Glutamatergic neuron (in vitro differentiated cells): ENCODE measurements around the gene MTR. TPM values are rescaled to one million over a fixed set of nuclear protein-coding genes. Genes with fewer than 3 reads are reported as not detected.

ENCODE experiments used
- DNase-seq: peaks from one replicate; pipeline ENCODE4 v3.0.0; 2022
- H3K27ac Mint-ChIP-seq: one replicate; pipeline ENCODE4 v1.8.0; 2020; ENCODE audit warnings: mild to moderate bottlenecking, mixed read lengths, inconsistent platforms; ENCODE audit not compliant: unreplicated experiment
- H3K27me3 Mint-ChIP-seq: one replicate; pipeline ENCODE4 v1.8.0; 2020; ENCODE audit warnings: mild to moderate bottlenecking, moderate library complexity, mixed read lengths, inconsistent platforms; ENCODE audit not compliant: unreplicated experiment
- H3K36me3 Mint-ChIP-seq: one replicate; pipeline ENCODE4 v1.8.0; 2020; ENCODE audit warnings: mild to moderate bottlenecking, mixed read lengths, inconsistent platforms; ENCODE audit not compliant: unreplicated experiment
- H3K4me1 Mint-ChIP-seq: one replicate; pipeline ENCODE4 v1.8.0; 2020; ENCODE audit warnings: mild to moderate bottlenecking, low read depth, mixed read lengths, inconsistent platforms; ENCODE audit not compliant: unreplicated experiment
- H3K4me3 Mint-ChIP-seq: one replicate; pipeline ENCODE4 v1.8.0; 2020; ENCODE audit warnings: mild to moderate bottlenecking, mixed read lengths, inconsistent platforms; ENCODE audit not compliant: unreplicated experiment
- H3K9me3 Mint-ChIP-seq: one replicate; pipeline ENCODE4 v1.8.0; 2020; ENCODE audit warnings: mild to moderate bottlenecking, moderate library complexity, mixed read lengths, inconsistent platforms; ENCODE audit not compliant: unreplicated experiment
- CTCF ChIP-seq: fragments of 200-600 bp; sonication (generic); IDR thresholded peaks from one replicate; pipeline ENCODE4 v1.5.0; 2021; ENCODE audit not compliant: partially characterized antibody, unreplicated experiment
- total RNA-seq: library from RNA; stranded (reverse); fragmentation: NEBNext Ultra II Directional; extraction: Animal tissue kit (Norgen Biotek cat#: 25700); gene quantifications from one replicate; pipeline ENCODE4 v1.2.1, GENCODE V29; 2021; ENCODE audit not compliant: unreplicated experiment

MTR gene
- total RNA-seq, 1 donor from 2014 or later: 33.2 TPM

DNA sequence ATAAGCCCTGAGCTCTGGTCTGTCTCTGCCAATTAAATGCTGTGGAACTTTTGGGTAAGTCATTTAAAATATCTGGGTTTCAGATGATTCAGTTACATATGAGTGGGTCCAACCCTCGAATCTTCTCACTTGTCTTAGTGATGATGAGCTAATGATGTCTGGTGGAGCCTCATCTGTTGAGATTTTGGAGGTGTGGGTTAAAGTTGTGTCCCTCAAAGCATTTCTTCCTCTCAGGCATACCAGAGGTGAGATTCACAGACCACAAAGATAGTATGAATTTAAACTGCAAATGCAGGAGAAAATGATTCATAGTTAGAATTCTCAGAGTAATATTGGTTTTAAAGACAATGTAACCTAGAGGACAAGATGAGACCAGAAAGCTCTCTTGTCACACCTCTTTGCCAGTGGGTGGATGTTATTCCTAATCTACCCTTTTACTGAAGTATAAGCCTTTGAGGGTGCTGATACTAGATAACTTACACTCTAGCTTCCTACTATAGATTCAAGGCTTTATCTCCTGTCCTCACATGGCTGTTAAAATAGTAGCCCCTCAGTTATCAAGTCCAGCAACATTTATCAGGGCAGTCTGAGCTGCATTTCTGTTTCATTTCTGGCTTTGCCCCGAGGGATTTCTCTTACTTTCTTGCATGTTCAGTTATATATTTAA, 118.4 kb downstream of the MTR start:
- peaks cover 30% of the 10 kb centered on the region for H3K36me3 Mint-ChIP-seq
- H3K9me3 Mint-ChIP-seq: peaks cover 8% of the 10 kb centered on the region
- TF ChIP-seq CTCF: no peak
- no peak for DNase-seq
- no peak overlapping the region for H3K4me3 Mint-ChIP-seq
- no peaks in the 10 kb centered on the region for H3K4me1 Mint-ChIP-seq
- H3K27ac Mint-ChIP-seq: no peak overlapping the region
- no peaks in the 10 kb centered on the region for H3K27me3 Mint-ChIP-seq

- H3K4me3 Mint-ChIP-seq: no peak overlapping the region
- no peaks in the 10 kb centered on the region for H3K27me3 Mint-ChIP-seq
- DNase-seq: no peak
- no peaks in the 10 kb centered on the region for H3K4me1 Mint-ChIP-seq
- no peak overlapping the region for H3K27ac Mint-ChIP-seq
- TF ChIP-seq CTCF: no peak
- H3K9me3 Mint-ChIP-seq: peaks cover 7% of the 10 kb centered on the region
- H3K36me3 Mint-ChIP-seq: peaks cover 29% of the 10 kb centered on the region
These were observed 119.3 kb downstream of the MTR start for GRCh38 chr1:236914375-236914774.

GRCh38 chr1:236916131-236916800, 121.2 kb downstream of the MTR start:
- Mint-ChIP-seq H3K27ac (no peak overlapping the region), H3K4me1 (no peaks in the 10 kb centered on the region), H3K36me3 (peaks cover 32% of the 10 kb centered on the region), H3K4me3 (no peak overlapping the region), H3K9me3 (peaks cover 7% of the 10 kb centered on the region), H3K27me3 (peaks cover 3% of the 10 kb centered on the region)
- no peak for TF ChIP-seq CTCF
- DNase-seq: no peak

DNA sequence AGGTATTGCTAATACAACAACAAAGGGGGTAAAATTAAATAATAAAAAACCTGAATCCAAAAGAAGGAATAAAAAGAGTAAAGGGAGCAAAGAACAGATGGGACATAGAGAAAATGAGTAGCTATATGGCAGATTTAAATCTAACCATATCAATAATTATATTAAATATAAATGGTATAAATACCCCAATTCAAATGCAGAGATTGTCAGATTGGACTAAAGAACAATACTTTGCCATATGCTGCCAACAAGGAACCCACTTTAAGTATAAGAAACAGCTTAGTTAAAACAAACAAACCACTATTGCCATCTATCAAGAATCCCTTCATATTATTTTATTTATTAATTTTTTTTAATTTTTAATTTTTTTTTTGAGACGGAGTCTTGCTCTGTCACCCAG, 122.4 kb downstream of the MTR start:
- no peak for TF ChIP-seq CTCF
- Mint-ChIP-seq H3K9me3 (peaks cover 7% of the 10 kb centered on the region), H3K4me1 (no peaks in the 10 kb centered on the region), H3K27ac (no peak overlapping the region), H3K36me3 (peaks cover 32% of the 10 kb centered on the region), H3K4me3 (no peak overlapping the region), H3K27me3 (peaks cover 3% of the 10 kb centered on the region)
- DNase-seq: no peak

- no peaks in the 10 kb centered on the region for H3K4me1 Mint-ChIP-seq
- no peak overlapping the region for H3K4me3 Mint-ChIP-seq
- H3K9me3 Mint-ChIP-seq: peaks cover 5% of the 10 kb centered on the region
- H3K36me3 Mint-ChIP-seq: peaks cover 27% of the 10 kb centered on the region
- no peak overlapping the region for H3K27ac Mint-ChIP-seq
- DNase-seq: no peak
- H3K27me3 Mint-ChIP-seq: peaks cover 3% of the 10 kb centered on the region
- TF ChIP-seq CTCF: no peak
These were observed 125.3 kb downstream of the MTR start for GRCh38 chr1:236920286-236920894.
